CD4-positive, alpha-beta T cell treated with Interferon gamma for 1 hour (primary cell): ENCODE results near the gene GMPR.
"Not testable (repeated sequence)": the region's sequence is repeated elsewhere in the genome, so short reads cannot be mapped to it uniquely, and the experiment has no call there.

Experiments used
- DNase-seq: peaks from one replicate; pipeline ENCODE4 v3.0.0-alpha.2; 2020

GMPR gene

GRCh38 chr6:16226117-16227047 is 12.0 kb upstream of the GMPR start:
- not testable (repeated sequence) for DNase-seq

DNA sequence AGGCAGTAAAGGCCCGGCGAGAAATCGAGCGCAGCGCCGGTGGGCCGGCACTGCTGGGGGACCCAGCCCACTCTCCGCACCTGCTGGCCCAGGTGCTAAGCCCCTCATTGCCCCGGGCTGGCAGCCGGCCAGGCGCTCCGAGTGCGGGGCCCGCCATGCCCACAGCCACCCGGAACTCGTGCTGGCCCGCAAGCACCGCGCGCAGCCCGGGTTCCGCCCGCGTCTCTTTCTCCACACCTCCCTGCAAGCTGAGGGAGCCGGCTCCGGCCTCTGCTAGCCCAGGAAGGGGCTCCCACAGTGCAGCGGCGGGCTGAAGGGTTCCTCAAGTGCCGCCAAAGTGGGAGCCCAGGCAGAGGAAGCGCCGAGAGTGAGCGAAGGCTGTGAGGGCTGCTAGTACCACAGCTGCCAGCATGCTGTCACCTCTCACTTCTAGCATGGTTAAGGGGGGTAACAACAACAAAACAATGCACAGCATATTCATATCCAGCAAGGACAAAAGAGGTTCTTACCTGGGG is 11.3 kb upstream of the GMPR start:
- DNase-seq = no peak

DNA sequence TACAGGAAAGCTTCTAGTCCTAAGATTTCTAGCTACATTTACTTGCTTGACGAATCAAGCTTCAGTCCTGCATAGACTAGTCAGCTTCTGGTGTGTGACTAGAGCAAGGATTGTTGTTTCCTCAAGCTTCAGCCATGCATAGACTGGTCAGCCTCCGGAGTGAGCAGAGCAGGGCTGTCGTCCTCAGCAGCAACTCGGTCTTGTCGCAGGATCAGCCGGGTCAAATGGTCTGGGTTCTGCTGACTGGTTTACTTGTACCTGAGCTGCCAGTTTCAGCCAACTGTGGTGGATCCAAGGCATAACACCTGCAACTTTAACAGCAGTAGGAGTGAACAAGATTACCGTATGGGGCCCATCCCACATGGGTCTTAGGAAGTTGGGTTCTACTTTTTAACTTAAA is 10.8 kb upstream of the GMPR start:
- DNase-seq = no peak

DNA sequence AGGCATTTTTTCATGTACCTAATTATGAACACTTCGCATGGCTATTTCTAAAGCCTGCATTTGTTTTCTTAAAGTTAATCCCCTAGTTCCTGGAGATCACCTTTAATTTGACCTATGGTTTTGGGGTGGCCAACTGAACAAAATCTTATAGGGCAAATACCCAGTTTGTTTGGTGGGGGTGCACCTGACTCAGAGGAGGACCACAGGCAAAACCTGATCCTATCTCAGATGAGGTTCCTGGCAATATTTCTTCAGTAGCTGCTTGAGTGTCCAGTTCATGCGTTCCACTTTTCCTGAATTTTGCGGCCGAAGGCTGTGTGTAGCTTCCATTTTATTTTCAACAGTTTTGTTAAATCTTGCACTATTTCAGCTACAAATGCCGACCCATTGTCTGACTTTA is 10.3 kb upstream of the GMPR start:
- no peak for DNase-seq

- no peak for DNase-seq
Observed at GRCh38 chr6:16228709-16229665, 9.4 kb upstream of the GMPR start.

DNA sequence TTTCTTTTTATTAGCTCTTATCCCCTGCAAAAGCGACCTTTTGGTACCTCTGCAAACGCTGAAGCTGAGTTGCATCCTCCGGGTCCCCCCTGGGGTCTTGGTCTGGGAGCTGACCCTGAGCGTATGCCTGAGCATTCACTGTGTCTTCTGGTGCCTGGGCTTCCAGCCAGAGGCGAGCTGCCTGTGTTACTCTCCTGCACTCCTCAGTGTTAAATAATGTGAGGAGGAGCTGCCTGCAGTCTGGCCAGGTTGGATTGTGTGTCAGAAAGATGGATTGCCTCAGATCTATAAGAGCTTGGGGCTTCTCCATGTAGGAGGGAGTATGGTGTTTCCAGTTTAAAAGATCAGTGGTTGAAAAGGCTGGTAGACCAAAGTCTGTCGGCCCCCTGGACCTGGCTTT is 8.7 kb upstream of the GMPR start:
- DNase-seq = no peak

DNA sequence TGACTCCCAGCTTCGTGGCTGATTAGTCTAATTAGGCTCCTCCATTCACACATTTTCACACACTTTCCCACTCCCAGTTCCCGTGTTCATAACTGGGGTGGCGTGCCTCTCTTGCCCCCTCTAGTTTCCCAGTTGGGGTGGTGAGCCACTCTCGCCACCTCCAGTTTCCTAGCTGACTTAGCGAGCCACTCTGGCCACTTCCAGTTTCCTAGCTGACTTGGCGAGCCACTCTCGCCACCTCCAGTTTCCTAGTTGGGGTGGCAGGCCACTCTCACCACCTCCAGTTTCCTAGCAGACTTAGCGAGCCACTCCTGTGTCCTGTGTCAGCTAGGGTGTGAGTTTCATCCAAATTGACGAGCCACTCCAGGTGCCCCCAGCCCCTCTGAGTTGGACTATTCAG is 7.4 kb upstream of the GMPR start:
- DNase-seq = no peak

- no peak for DNase-seq
Observed at GRCh38 chr6:16232086-16232485, 6.3 kb upstream of the GMPR start.

GRCh38 chr6:16236009-16236501 is 2.3 kb upstream of the GMPR start:
- no peak for DNase-seq

GRCh38 chr6:16236631-16237199 is 1.7 kb upstream of the GMPR start:
- no peak for DNase-seq

DNA sequence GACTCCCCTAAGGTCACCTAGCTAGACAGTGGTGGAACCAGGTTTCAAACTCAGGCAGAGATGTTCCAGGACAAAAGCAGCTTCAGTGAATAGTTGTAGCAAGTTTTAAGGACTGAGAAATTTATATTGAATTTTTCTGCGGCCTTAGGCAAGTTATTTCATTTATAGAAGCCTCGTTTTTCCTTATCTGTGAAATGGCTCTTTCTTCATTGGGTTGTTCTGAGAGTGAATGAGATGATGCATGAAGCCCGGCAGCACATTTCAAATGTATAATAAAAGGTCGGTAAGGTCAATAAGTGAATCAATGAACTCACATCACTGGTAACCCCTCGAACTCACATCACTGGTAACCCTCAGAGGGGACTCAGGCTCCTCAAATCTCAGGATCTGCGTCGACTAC is 1.1 kb upstream of the GMPR start:
- DNase-seq = no peak

DNA sequence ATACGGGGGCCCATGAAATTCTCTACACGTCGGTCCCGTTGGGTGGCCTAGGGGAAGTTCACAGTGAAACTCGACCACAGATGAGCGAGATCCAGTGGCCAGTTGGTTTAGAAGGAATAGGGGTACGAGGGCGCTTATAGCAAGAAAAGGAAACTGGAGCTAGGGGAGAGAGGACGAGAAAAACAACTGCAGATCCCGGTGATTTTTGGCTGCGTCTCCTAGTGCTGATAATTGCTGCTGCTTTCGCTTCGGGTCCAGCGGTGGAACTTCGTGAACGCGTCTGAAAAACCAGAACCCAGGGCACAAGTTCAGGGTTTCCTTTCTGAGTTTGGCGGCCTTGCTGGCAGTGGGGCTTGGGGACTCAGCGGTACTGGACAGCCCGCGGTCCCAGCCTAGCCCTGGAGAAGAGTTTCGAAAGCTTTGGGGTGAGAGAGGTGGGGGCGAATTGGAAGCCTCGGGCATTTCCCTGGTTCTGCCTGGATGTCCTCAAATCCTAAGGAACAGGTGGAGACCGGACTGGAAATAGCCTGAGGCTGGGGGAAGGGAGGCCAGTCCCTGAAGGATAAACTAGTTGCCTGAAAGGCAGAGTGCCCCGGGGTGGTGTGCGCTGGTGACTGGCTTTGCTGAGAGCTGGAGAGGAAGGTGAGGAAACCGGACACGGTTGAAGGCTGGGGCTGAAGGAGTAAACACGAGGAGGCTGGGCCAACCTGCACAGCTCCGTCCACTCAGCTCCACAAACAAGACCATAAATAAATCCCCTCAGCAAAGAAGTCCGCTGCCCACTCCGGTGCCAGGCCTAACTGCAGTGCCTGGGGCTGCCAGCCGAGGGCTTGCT is 793 bp downstream of the GMPR start:
- DNase-seq = no peak

- DNase-seq = peak; percentile 43
Observed at GRCh38 chr6:16239798-16240123, 1.4 kb downstream of the GMPR start.

DNA sequence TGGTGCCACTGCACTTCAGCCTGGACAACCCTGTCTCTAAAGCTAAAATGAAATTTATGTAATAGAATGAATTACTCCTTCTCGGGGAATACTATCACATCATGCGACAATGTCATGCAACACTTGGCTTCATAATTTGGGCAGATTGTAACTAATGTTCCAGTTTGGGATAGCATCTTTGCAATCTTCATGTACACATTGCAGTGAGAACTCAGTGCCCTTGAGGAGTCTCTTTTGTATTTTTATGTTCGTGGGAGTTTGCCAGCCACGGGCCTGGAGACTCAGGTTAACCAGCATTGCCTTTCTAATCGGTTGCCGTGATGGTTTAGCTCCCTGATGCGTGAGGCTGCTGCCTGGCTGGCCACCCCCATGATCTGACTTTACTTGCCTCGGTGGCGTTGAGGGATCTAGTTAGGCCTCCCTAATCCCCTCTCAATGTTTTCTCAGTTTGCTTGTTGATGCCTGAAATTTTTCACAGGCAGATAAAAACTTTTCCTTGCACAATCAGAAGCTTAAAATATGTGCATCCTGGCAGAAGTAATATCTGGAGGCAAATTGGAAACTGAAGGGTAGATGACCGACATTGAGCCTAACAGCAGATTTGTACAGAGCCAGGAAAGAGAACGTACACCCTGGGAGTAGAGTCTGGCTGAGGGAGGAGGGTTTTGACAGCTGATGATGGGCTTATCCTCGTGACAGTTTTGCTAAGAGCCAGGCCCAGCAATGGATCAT is 2.4 kb downstream of the GMPR start:
- no peak for DNase-seq

- no peak for DNase-seq
Observed at GRCh38 chr6:16241321-16241689, 2.9 kb downstream of the GMPR start.

DNA sequence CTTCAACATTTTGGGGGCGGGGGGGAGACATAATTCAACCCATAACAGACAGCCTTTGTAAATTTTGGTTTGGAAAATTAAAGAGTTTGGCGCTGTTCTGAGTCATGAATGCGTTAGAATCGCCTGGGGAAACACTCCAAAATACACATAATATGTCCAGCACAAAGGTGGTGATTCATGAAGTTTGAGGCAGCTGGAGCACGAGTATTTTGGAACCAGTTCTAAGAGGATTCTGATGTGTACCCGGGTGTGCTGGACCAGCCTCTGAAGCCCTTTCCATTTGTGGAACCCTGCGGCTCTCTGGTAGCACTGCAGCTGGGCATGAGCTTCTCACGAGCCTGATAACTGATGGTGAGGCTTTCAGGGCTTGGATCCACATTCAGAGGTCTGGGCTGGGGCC is 4.7 kb downstream of the GMPR start:
- DNase-seq = no peak

GRCh38 chr6:16243664-16244063 is 5.3 kb downstream of the GMPR start:
- DNase-seq = no peak

GRCh38 chr6:16244446-16244845 is 6.1 kb downstream of the GMPR start:
- DNase-seq = no peak

DNA sequence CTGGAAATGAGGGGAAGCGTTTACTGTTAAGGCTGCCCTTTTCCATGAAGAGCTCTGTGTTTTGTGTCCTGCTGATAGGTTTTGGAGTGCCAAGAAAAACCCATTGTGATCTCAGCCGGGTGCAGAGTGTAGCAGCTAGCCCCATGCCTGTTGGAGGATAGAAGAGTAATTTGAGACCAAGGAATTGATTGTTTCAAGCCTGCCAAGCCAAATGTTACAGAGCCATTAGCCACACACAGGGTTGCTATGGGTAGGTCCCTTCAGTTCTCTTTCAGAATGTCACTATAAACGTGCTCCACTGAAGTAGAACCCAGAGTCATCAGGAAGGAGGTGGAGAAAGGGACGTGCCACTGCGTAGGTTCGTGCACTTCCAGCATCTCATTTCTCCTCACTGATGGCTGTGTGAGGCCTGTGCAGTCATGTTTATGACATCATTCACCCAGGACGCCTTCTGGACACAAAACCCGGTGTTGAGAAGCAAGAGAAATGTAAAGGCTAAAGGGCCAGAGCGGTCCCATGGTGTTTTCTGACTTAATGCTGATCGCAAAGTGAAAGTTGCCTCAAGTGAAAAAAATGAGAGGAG is 6.6 kb downstream of the GMPR start:
- no peak for DNase-seq

DNA sequence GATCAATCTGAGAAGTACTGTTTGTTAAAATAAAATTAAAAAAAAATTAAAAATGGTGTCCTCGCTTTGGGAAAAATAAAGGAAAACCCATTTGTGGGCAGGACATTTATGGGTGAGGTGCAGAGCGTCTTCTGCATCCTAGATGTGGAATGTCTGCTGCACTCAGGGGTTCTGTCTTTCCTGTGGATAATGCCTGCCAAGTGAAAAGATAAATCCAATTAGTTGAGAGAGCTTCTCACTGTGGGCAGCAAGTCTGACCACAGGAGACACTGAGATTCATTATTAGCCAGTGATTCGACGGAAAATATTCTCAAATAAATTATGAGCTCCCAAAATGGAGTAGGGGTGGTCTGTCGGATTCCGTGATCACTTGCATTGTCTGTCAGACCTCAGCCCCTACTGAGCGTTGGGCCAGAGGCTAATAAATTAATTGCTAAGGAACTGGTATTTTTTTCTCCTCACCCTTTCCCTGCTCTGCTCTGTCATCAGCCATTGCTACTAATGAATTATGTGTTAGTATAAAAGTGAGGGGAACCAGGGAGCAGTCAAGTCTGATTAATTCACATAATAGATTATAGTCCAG is 10.0 kb downstream of the GMPR start:
- no peak for DNase-seq

GRCh38 chr6:16249971-16250370 is 11.6 kb downstream of the GMPR start:
- DNase-seq = no peak
